Testis (tissue), 3 donors: Measurements from ENCODE around the gene RPAP3. TPM values are rescaled to one million over a fixed set of nuclear protein-coding genes. Genes with fewer than 3 reads are reported as not detected.

Source experiments
- DNase-seq: peaks from one replicate; pipeline ENCODE4 v3.0.0-alpha.2; 2019
- H3K27ac ChIP-seq, 2 donors: fragments of 200-600 bp; sonication (generic); one replicate each; pipeline ENCODE4 v1.5.1; 2019
- H3K27me3 ChIP-seq: fragments of 200-600 bp; sonication (generic); one replicate; pipeline ENCODE4 v1.5.1; 2019
- H3K36me3 ChIP-seq: fragments of 200-600 bp; sonication (generic); one replicate; pipeline ENCODE4 v1.5.1; 2017; ENCODE audit warnings: low read depth; ENCODE audit errors: missing control alignments
- H3K4me1 ChIP-seq: fragments of 200-600 bp; sonication (generic); one replicate; pipeline ENCODE4 v1.5.1; 2019
- H3K4me3 ChIP-seq, 2 donors: fragments of 200-600 bp; sonication (generic); one replicate each; pipeline ENCODE4 v1.5.1; 2017 to 2019
- H3K9me3 ChIP-seq: fragments of 200-600 bp; sonication (generic); one replicate; pipeline ENCODE4 v1.5.1; 2017
- CTCF ChIP-seq, 3 experiments: fragments of 450-650 bp in 2 of 3; fragments of 200-600 bp in 1 of 3; sonication (generic) in 1 of 3; IDR thresholded peaks; one replicate each; pipeline ENCODE4 v1.5.1; 2016 to 2019; ENCODE audit warnings: antibody characterized with exemption in 3 of 3, mild to moderate bottlenecking in 2 of 3, moderate library complexity in 1 of 3
- POLR2A ChIP-seq: fragments of 450-650 bp; IDR thresholded peaks from one replicate; pipeline ENCODE4 v1.6.1; 2017; ENCODE audit warnings: antibody characterized with exemption, mild to moderate bottlenecking, moderate library complexity
- WGBS, 2 donors: methylation state at CpG; one replicate each; pipeline ENCODE4 v1.1.5; 2018; 5-methylcytosine and 5-hydroxymethylcytosine counted together
- intact Hi-C: fragments of 100-400 bp; cut with DNase I; formaldehyde crosslinking; loops from one replicate; pipeline ENCODE4 v1.15.1; 2023; ENCODE audit warnings: low total_unique reads
- polyA plus RNA-seq: library from polyadenylated mRNA; stranded (reverse); fragments of 350-450 nt; fragmentation: Illumina TruSeq; extraction: RNeasy Lipid Tissue Mini Kit (QIAGEN cat#74804); gene quantifications from one replicate; pipeline ENCODE4 v1.2.3, GENCODE V29; 2014; ENCODE audit warnings: low read depth, low replicate concordance; ENCODE audit not compliant: insufficient read depth
- total RNA-seq, 2 donors: library from RNA; depleted of rRNA; stranded (reverse); fragments of >200 nt; gene quantifications; one replicate each; pipeline ENCODE4 v1.2.3, GENCODE V29; 2016

The RPAP3 gene
- total and polyA plus RNA-seq, 3 donors from 2014 or later, result 12.7 to 32.3 (median 25.0) TPM

- TF ChIP-seq POLR2A, result no peak
- TF ChIP-seq CTCF (IDR thresholded peaks at IDR 0.05), result no peak
- Histone ChIP-seq H3K27me3 (no peaks in the 10 kb centered on the region), H3K36me3 (no peaks in the 10 kb centered on the region), H3K4me3 (no peak overlapping the region), H3K4me1 (no peaks in the 10 kb centered on the region), H3K27ac (no peak overlapping the region), H3K9me3 (no peaks in the 10 kb centered on the region)
- intact Hi-C loops, result no loop called here
- no peak for DNase-seq
- WGBS, 2 donors, result 45 to 49% methylated on average over 16 of the region's 16 CpGs
These were observed 71.7 kb downstream of the RPAP3 start for GRCh38 chr12:47634127-47634526.

- no peak overlapping the region for H3K27ac ChIP-seq
- H3K9me3 ChIP-seq, result no peaks in the 10 kb centered on the region
- H3K36me3 ChIP-seq, result no peaks in the 10 kb centered on the region
- DNase-seq, result no peak
- no peaks in the 10 kb centered on the region for H3K4me1 ChIP-seq
- H3K27me3 ChIP-seq, result no peaks in the 10 kb centered on the region
- H3K4me3 ChIP-seq, result no peak overlapping the region
- 63 to 85% methylated on average over 1 of the region's 1 CpG for WGBS, 2 donors
- TF ChIP-seq CTCF (IDR thresholded peaks at IDR 0.05), result no peak
- no peak for TF ChIP-seq POLR2A
- intact Hi-C loops, result no loop called here
These were observed 83.9 kb downstream of the RPAP3 start for GRCh38 chr12:47621960-47622359.

GRCh38 chr12:47617476-47617875 is 88.4 kb downstream of the RPAP3 start:
- no peak overlapping the region for H3K4me3 ChIP-seq
- TF ChIP-seq POLR2A, result no peak
- no peak for TF ChIP-seq CTCF (IDR thresholded peaks at IDR 0.05)
- 67 to 69% methylated on average over 4 of the region's 4 CpGs for WGBS, 2 donors
- H3K4me1 ChIP-seq, result no peaks in the 10 kb centered on the region
- no peaks in the 10 kb centered on the region for H3K9me3 ChIP-seq
- no peak overlapping the region for H3K27ac ChIP-seq
- intact Hi-C loops, result no loop called here
- no peaks in the 10 kb centered on the region for H3K36me3 ChIP-seq
- no peaks in the 10 kb centered on the region for H3K27me3 ChIP-seq
- no peak for DNase-seq

GRCh38 chr12:47616440-47616839 is 89.4 kb downstream of the RPAP3 start:
- H3K4me3 ChIP-seq, result no peak overlapping the region
- no peaks in the 10 kb centered on the region for H3K9me3 ChIP-seq
- no peak overlapping the region for H3K27ac ChIP-seq
- intact Hi-C loops, result no loop called here
- no peaks in the 10 kb centered on the region for H3K4me1 ChIP-seq
- no peaks in the 10 kb centered on the region for H3K27me3 ChIP-seq
- WGBS, 2 donors, result 65 to 79% methylated on average over 1 of the region's 1 CpG
- no peaks in the 10 kb centered on the region for H3K36me3 ChIP-seq
- DNase-seq, result no peak
- TF ChIP-seq POLR2A (no peak), CTCF (IDR thresholded peaks at IDR 0.05) (no peak)

- no peak overlapping the region for H3K4me3 ChIP-seq
- H3K27me3 ChIP-seq, result no peaks in the 10 kb centered on the region
- intact Hi-C loops, result no loop called here
- no peaks in the 10 kb centered on the region for H3K4me1 ChIP-seq
- H3K36me3 ChIP-seq, result no peaks in the 10 kb centered on the region
- TF ChIP-seq POLR2A, result no peak
- no peak for TF ChIP-seq CTCF (IDR thresholded peaks at IDR 0.05)
- no peak overlapping the region for H3K27ac ChIP-seq
- no peaks in the 10 kb centered on the region for H3K9me3 ChIP-seq
- DNase-seq, result no peak
These were observed 90.1 kb downstream of the RPAP3 start for GRCh38 chr12:47615711-47616110.
